Measurements from ENCODE around the gene TLE2.

DNA sequence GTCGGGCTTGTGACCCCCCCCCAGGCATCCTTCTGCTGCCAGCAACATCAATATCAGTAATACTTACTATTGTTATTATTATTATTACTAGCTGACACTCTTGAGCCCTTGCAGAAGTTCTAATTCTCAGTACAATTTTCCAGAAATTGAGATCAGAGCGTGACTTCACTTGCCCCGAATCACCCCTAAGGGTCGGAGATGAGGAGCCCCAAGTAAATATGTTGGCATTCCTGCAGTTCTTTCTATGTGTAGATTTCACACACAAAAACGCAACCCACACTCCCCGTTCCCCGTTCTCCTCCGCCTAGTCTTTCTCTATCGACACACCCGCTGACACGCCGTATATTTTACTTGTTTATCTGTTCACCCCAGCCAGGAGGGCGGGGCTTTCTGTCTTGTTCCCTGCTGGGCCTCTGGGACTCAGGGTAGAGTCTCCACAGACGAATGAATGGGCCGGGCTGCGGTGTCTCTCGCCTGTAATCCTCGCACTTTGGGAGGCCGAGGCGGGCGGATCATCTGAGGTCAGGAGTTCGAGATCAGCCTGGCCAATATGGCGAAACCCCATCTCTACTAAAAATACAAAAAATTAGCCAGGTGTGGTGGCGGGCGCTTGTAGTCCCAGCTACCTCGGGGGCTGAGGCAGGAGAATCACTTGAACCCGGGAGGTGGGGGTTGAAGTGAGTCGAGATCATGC, 18.6 kb upstream of the TLE2 start:
- TF ChIP-seq, protein P1, sequence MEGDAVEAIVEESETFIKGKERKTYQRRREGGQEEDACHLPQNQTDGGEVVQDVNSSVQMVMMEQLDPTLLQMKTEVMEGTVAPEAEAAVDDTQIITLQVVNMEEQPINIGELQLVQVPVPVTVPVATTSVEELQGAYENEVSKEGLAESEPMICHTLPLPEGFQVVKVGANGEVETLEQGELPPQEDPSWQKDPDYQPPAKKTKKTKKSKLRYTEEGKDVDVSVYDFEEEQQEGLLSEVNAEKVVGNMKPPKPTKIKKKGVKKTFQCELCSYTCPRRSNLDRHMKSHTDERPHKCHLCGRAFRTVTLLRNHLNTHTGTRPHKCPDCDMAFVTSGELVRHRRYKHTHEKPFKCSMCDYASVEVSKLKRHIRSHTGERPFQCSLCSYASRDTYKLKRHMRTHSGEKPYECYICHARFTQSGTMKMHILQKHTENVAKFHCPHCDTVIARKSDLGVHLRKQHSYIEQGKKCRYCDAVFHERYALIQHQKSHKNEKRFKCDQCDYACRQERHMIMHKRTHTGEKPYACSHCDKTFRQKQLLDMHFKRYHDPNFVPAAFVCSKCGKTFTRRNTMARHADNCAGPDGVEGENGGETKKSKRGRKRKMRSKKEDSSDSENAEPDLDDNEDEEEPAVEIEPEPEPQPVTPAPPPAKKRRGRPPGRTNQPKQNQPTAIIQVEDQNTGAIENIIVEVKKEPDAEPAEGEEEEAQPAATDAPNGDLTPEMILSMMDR (conservative IDR thresholded peaks at IDR 0.05; ENCODE audit: low read depth, low read length): no peak
- TF ChIP-seq EZH2phosphoT487 (IDR thresholded peaks at IDR 0.05; ENCODE audit: borderline replicate concordance, low read length) (no peak), EZH2 (IDR thresholded peaks at IDR 0.05; ENCODE audit: low read length, unreplicated experiment) (no peak)
